Endothelial cell (in vitro differentiated cells): ENCODE measurements around the gene IL12A. TPM values are rescaled to one million over a fixed set of nuclear protein-coding genes. Genes with fewer than 3 reads are reported as not detected.

Source experiments
- DNase-seq: peaks from one replicate; pipeline ENCODE4 v3.0.0; 2021; ENCODE audit warnings: low spot score
- H3K27ac Mint-ChIP-seq: one replicate; pipeline ENCODE4 v1.8.0; 2021; ENCODE audit warnings: mixed read lengths, inconsistent platforms; ENCODE audit not compliant: unreplicated experiment
- H3K27me3 Mint-ChIP-seq: one replicate; pipeline ENCODE4 v1.8.0; 2021; ENCODE audit warnings: mild to moderate bottlenecking, moderate library complexity, mixed read lengths, inconsistent platforms; ENCODE audit not compliant: unreplicated experiment
- H3K36me3 Mint-ChIP-seq: one replicate; pipeline ENCODE4 v1.8.0; 2021; ENCODE audit warnings: mild to moderate bottlenecking, low read depth, mixed read lengths, inconsistent platforms; ENCODE audit not compliant: unreplicated experiment
- H3K4me1 Mint-ChIP-seq: one replicate; pipeline ENCODE4 v1.8.0; 2021; ENCODE audit warnings: mild to moderate bottlenecking, mixed read lengths, inconsistent platforms; ENCODE audit not compliant: unreplicated experiment
- H3K4me3 Mint-ChIP-seq: one replicate; pipeline ENCODE4 v1.8.0; 2021; ENCODE audit warnings: mild to moderate bottlenecking, mixed read lengths, inconsistent platforms; ENCODE audit not compliant: unreplicated experiment
- H3K9me3 Mint-ChIP-seq: one replicate; pipeline ENCODE4 v1.8.0; 2021; ENCODE audit warnings: mixed read lengths, inconsistent platforms; ENCODE audit not compliant: unreplicated experiment
- CTCF ChIP-seq: fragments of 200-600 bp; sonication (generic); IDR thresholded peaks from one replicate; pipeline ENCODE4 v1.5.0; 2021; ENCODE audit warnings: antibody characterized with exemption; ENCODE audit not compliant: unreplicated experiment
- total RNA-seq: library from RNA; stranded (reverse); fragmentation: NEBNext Ultra II Directional; extraction: Animal tissue kit (Norgen Biotek cat#: 25700); gene quantifications from one replicate; pipeline ENCODE4 v1.2.1, GENCODE V29; 2021; ENCODE audit not compliant: unreplicated experiment

Gene IL12A
- total RNA-seq, 1 donor from 2014 or later, result 0.67 TPM

- TF ChIP-seq CTCF, result no peak
- no peak for DNase-seq
- peaks cover 16% of the 10 kb centered on the region for H3K36me3 Mint-ChIP-seq
- H3K4me3 Mint-ChIP-seq, result no peak overlapping the region
- no peak overlapping the region for H3K27ac Mint-ChIP-seq
- H3K4me1 Mint-ChIP-seq, result no peaks in the 10 kb centered on the region
- H3K27me3 Mint-ChIP-seq, result peaks cover 18% of the 10 kb centered on the region
- H3K9me3 Mint-ChIP-seq, result peaks cover 5% of the 10 kb centered on the region
These were observed 52.8 kb downstream of the IL12A start for GRCh38 chr3:160041465-160041864.

DNA sequence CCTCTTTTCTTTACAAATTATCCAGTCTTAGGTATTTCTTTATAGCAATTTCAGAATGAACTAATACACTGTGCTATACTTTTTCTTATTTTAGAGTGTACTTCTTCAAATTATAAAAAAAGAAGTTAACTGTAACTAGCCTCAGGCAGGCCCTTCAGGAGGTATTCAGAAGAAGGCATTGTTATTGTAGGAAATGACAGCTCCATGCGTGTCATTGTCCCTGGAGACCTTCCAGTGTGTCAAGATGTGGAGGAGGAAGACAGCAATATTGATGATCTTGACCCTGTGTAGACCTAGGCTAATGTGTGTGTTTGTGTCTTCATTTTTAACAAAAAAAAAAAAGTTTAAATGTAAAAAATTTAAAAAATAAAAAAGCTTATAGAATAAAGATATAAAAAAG lies 55.5 kb downstream of the IL12A start:
- no peak for TF ChIP-seq CTCF
- peaks cover 5% of the 10 kb centered on the region for H3K9me3 Mint-ChIP-seq
- H3K36me3 Mint-ChIP-seq, result peaks cover 16% of the 10 kb centered on the region
- H3K27ac Mint-ChIP-seq, result no peak overlapping the region
- no peak overlapping the region for H3K4me3 Mint-ChIP-seq
- H3K27me3 Mint-ChIP-seq, result peaks cover 10% of the 10 kb centered on the region
- DNase-seq, result no peak
- H3K4me1 Mint-ChIP-seq, result no peaks in the 10 kb centered on the region

Other genes starting within 250 kb of the IL12A start
- 102 TPM for gene SCHIP1, start 149.0 kb upstream of the IL12A start, total RNA-seq
- gene C3orf80, start 236.6 kb downstream of the IL12A start, total RNA-seq, result not detected